ENCODE results near the gene RSL24D1. TPM values are rescaled to one million over a fixed set of nuclear protein-coding genes. Genes with fewer than 3 reads are reported as not detected.

The RSL24D1 gene
- polyA plus RNA-seq, 1 of the 3 experiments (the other 2 are of a cell fraction) = 24.3 TPM

- ChIA-PET CTCF (interaction anchor here (1.0 to 1.1 kb wide), 2 partner anchors 40 to 87 kb away, joined by 3 to 4 read pairs; no protein-coding TSS in a partner anchor), POLR2A (no interaction called here)
- no peak overlapping the region for H3K4me2 ChIP-seq
- no peaks in the 10 kb centered on the region for H3K27me3 ChIP-seq (ENCODE audit: insufficient read depth)
- TF ChIP-seq IRF3 (IDR thresholded peaks at IDR 0.05; ENCODE audit: low read depth, low read length) (no peak), ZBTB33 (IDR thresholded peaks at IDR 0.05; ENCODE audit: borderline replicate concordance, low read depth) (no peak), NFIC (IDR thresholded peaks at IDR 0.05; ENCODE audit: borderline replicate concordance) (no peak), EZH2phosphoT487 (IDR thresholded peaks at IDR 0.05; ENCODE audit: borderline replicate concordance, low read depth) (no peak), GABPA (IDR thresholded peaks at IDR 0.05; ENCODE audit: low read depth) (no peak), POLR2AphosphoS5 (IDR thresholded peaks at IDR 0.05; ENCODE audit: low read depth, low read length) (no peak), MAX (IDR thresholded peaks at IDR 0.05; ENCODE audit: low read depth) (no peak), RFX5 (IDR thresholded peaks at IDR 0.05; ENCODE audit: low read length) (no peak), JUND (IDR thresholded peaks at IDR 0.05) (no peak), USF2 (IDR thresholded peaks at IDR 0.05; ENCODE audit: borderline replicate concordance, low read depth, low read length) (no peak), TCF12 (IDR thresholded peaks at IDR 0.05) (no peak), MXI1 (IDR thresholded peaks at IDR 0.05; ENCODE audit: low read depth, low read length) (no peak), REST (IDR thresholded peaks at IDR 0.05; ENCODE audit: low read depth, low read length) (no peak), YY1 (IDR thresholded peaks at IDR 0.05; ENCODE audit: low read depth) (no peak), NRF1 (IDR thresholded peaks at IDR 0.05; ENCODE audit: low read depth, low read length) (no peak), ELF1 (IDR thresholded peaks at IDR 0.05) (no peak)
- no peak overlapping the region for H2AFZ ChIP-seq (ENCODE audit: low read depth)
- no peak overlapping the region for H3K9ac ChIP-seq
- H3K9me3 ChIP-seq = no peaks in the 10 kb centered on the region
- no peaks in the 10 kb centered on the region for H3K4me1 ChIP-seq (ENCODE audit: control insufficient read depth in 1 of 2, insufficient read depth in 2 of 2, low read depth in 1 of 2, low read length in 1 of 2)
- H3K36me3 ChIP-seq (replicated peaks in 1 of 2; ENCODE audit: control insufficient read depth in 1 of 2, insufficient read depth in 2 of 2, low read length in 1 of 2) = no peaks in the 10 kb centered on the region
- DNase-seq = no peak
- H3K27ac ChIP-seq (ENCODE audit: low read depth in 2 of 2, low read length in 1 of 2) = no peak overlapping the region
- no peaks in the 10 kb centered on the region for H3K9me2 ChIP-seq
- 92% methylated on average over 6 of the region's 6 CpGs for WGBS (ENCODE audit: low lambda C conversion rate)
- H3F3A ChIP-seq (replicated peaks; ENCODE audit: insufficient read depth) = no peaks in the 10 kb centered on the region
- no peaks in the 10 kb centered on the region for H3K79me2 ChIP-seq (ENCODE audit: insufficient read depth)
- H4K20me1 ChIP-seq (ENCODE audit: insufficient read depth) = no peaks in the 10 kb centered on the region
- H3K4me3 ChIP-seq (ENCODE audit: low read depth in 2 of 2, low read length in 1 of 2) = no peak overlapping the region
Measured at GRCh38 chr15:55237219-55238130, 40.7 kb upstream of the RSL24D1 start.
